HCT116 (cell line): ENCODE measurements around the gene SKA2.

ENCODE experiments used
- POLR2AphosphoS5 ChIP-seq: IDR thresholded peaks from 2 replicates; pipeline ENCODE4 v1.6.1; 2011; ENCODE audit warnings: mild to moderate bottlenecking, low read depth, low read length, moderate library complexity
- SP1 ChIP-seq: IDR thresholded peaks from 2 replicates; pipeline ENCODE4 v1.6.1; 2012; ENCODE audit warnings: low read depth
- TF ChIP-seq, protein P1 (sequence below): IDR thresholded peaks from 2 replicates; pipeline ENCODE4 v1.6.1; 2012; ENCODE audit warnings: low read depth
- TF ChIP-seq, protein P2 (sequence below): IDR thresholded peaks from 2 replicates; pipeline ENCODE4 v1.6.1; 2011; ENCODE audit warnings: mild to moderate bottlenecking, low read length, moderate library complexity; ENCODE audit not compliant: insufficient replicate concordance; ENCODE audit errors: extremely low read depth

DNA sequence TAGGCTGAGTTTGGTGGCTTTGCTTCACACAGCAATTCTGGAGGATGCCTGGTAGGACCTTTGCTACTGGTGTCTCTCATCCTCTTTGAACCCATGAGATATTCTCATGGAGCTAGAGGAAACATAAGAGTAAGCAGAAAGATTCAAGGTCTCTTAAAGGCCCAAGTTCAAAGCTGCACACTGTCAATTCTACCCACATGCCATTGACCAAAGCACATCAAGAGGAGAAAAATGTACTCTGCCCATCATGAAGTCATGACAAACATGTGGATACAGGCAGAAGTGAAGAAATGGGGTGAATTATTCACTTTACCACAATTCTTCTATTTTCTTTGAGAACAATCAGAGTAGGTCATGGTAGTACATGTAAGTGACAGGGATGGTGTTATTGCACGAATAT lies 13.1 kb downstream of the SKA2 start:
- TF ChIP-seq POLR2AphosphoS5 (no peak), SP1 (no peak)
- TF ChIP-seq, protein P1, sequence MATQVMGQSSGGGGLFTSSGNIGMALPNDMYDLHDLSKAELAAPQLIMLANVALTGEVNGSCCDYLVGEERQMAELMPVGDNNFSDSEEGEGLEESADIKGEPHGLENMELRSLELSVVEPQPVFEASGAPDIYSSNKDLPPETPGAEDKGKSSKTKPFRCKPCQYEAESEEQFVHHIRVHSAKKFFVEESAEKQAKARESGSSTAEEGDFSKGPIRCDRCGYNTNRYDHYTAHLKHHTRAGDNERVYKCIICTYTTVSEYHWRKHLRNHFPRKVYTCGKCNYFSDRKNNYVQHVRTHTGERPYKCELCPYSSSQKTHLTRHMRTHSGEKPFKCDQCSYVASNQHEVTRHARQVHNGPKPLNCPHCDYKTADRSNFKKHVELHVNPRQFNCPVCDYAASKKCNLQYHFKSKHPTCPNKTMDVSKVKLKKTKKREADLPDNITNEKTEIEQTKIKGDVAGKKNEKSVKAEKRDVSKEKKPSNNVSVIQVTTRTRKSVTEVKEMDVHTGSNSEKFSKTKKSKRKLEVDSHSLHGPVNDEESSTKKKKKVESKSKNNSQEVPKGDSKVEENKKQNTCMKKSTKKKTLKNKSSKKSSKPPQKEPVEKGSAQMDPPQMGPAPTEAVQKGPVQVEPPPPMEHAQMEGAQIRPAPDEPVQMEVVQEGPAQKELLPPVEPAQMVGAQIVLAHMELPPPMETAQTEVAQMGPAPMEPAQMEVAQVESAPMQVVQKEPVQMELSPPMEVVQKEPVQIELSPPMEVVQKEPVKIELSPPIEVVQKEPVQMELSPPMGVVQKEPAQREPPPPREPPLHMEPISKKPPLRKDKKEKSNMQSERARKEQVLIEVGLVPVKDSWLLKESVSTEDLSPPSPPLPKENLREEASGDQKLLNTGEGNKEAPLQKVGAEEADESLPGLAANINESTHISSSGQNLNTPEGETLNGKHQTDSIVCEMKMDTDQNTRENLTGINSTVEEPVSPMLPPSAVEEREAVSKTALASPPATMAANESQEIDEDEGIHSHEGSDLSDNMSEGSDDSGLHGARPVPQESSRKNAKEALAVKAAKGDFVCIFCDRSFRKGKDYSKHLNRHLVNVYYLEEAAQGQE: no peak
- TF ChIP-seq, protein P2, sequence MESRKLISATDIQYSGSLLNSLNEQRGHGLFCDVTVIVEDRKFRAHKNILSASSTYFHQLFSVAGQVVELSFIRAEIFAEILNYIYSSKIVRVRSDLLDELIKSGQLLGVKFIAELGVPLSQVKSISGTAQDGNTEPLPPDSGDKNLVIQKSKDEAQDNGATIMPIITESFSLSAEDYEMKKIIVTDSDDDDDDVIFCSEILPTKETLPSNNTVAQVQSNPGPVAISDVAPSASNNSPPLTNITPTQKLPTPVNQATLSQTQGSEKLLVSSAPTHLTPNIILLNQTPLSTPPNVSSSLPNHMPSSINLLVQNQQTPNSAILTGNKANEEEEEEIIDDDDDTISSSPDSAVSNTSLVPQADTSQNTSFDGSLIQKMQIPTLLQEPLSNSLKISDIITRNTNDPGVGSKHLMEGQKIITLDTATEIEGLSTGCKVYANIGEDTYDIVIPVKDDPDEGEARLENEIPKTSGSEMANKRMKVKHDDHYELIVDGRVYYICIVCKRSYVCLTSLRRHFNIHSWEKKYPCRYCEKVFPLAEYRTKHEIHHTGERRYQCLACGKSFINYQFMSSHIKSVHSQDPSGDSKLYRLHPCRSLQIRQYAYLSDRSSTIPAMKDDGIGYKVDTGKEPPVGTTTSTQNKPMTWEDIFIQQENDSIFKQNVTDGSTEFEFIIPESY: no peak
